HG02981 (cell line): ENCODE measurements around the gene SMURF1.
"Not testable (repeated sequence)": the region's sequence is repeated elsewhere in the genome, so short reads cannot be mapped to it uniquely, and the experiment has no call there.

ENCODE experiments used
- ATAC-seq: cut with Tn5 transposase; IDR thresholded peaks from one replicate; pipeline ENCODE4 v1.9.1; 2021; ENCODE audit warnings: mild to moderate bottlenecking, moderate library complexity; ENCODE audit not compliant: unreplicated experiment

Gene SMURF1

GRCh38 chr7:99143853-99144672, at the start of gene SMURF1:
TSS of gene SMURF1 (minus strand) at chr7:99144108. CDS start at chr7:99143780, 328 bp downstream.
- ATAC-seq, result peak; percentile 66

GRCh38 chr7:99191869-99192596, 48.1 kb upstream of the SMURF1 start:
- ATAC-seq, result peak; percentile 74

- peak; percentile 51 for ATAC-seq
These were observed 46.6 kb upstream of the SMURF1 start for GRCh38 chr7:99190359-99191009.

GRCh38 chr7:99189222-99189621, 45.3 kb upstream of the SMURF1 start:
- no peak for ATAC-seq

GRCh38 chr7:99188221-99188620, 44.3 kb upstream of the SMURF1 start:
- no peak for ATAC-seq

GRCh38 chr7:99184532-99185218, 40.8 kb upstream of the SMURF1 start:
- no peak for ATAC-seq

- no peak for ATAC-seq
These were observed 36.3 kb upstream of the SMURF1 start for GRCh38 chr7:99180067-99180650.

- no peak for ATAC-seq
These were observed 33.3 kb upstream of the SMURF1 start for GRCh38 chr7:99177165-99177564.

GRCh38 chr7:99173787-99174186, 29.9 kb upstream of the SMURF1 start:
- ATAC-seq, result no peak

- no peak for ATAC-seq
These were observed 27.8 kb upstream of the SMURF1 start for GRCh38 chr7:99171731-99172130.

GRCh38 chr7:99170730-99171074, 26.8 kb upstream of the SMURF1 start:
- no peak for ATAC-seq

- no peak for ATAC-seq
These were observed 26.3 kb upstream of the SMURF1 start for GRCh38 chr7:99170065-99170729.

- ATAC-seq, result no peak
These were observed 23.2 kb upstream of the SMURF1 start for GRCh38 chr7:99167072-99167471.

- no peak for ATAC-seq
These were observed 21.9 kb upstream of the SMURF1 start for GRCh38 chr7:99165816-99166215.

GRCh38 chr7:99163669-99164068, 19.8 kb upstream of the SMURF1 start:
- not testable (repeated sequence) for ATAC-seq

GRCh38 chr7:99156649-99157048, 12.7 kb upstream of the SMURF1 start:
- no peak for ATAC-seq

- no peak for ATAC-seq
These were observed 11.3 kb upstream of the SMURF1 start for GRCh38 chr7:99155211-99155610.

- no peak for ATAC-seq
These were observed 3.1 kb upstream of the SMURF1 start for GRCh38 chr7:99146979-99147378.

- ATAC-seq, result peak; percentile 32
These were observed 421 bp downstream of the SMURF1 start for GRCh38 chr7:99143521-99143852.

- peak; percentile 31 for ATAC-seq
These were observed 984 bp downstream of the SMURF1 start for GRCh38 chr7:99142727-99143520.
